Panc1 (cell line): ENCODE data around the gene HABP4. TPM values are rescaled to one million over a fixed set of nuclear protein-coding genes. Genes with fewer than 3 reads are reported as not detected.

Experiments
- ATAC-seq: fragments of 200-7000 bp; cut with Tn5 transposase; 2 replicates; pipeline ENCODE4 v1.9.1; 2020; ENCODE audit warnings: mild to moderate bottlenecking, moderate library complexity
- BruUV-seq: library from RNA; stranded (reverse); fragments of 400-500 nt; replicated peaks from 2 replicates; lab custom pipeline; 2021; lab: Mats Ljungman, UMichigan
- CTCF ChIA-PET: fragments of 300-600 bp; sonication (Branson Sonifier 250); formaldehyde crosslinking; loops from one replicate; lab custom pipeline; 2022; ENCODE audit warnings: antibody characterized with exemption; lab: Charles Lee
- POLR2A ChIA-PET: fragments of 300-600 bp; sonication (Branson Sonifier 250); formaldehyde crosslinking; loops from one replicate; lab custom pipeline; 2022; ENCODE audit warnings: antibody characterized with exemption; lab: Charles Lee
- DNase-seq: peaks from one replicate; pipeline ENCODE4 v3.0.0-alpha.2; 2010; ENCODE audit warnings: low read depth, low spot score
- H3K27ac ChIP-seq: 2 replicates; pipeline ENCODE4 v1.5.1; 2011; ENCODE audit warnings: mild to moderate bottlenecking, low read length, inconsistent platforms
- H3K27me3 ChIP-seq: fragments of 200-500 bp; sonication (Bioruptor generic); 2 replicates; pipeline ENCODE4 v1.6.0; 2014; ENCODE audit warnings: low read length, inconsistent platforms; ENCODE audit not compliant: control insufficient read depth, insufficient read depth
- H3K36me3 ChIP-seq: fragments of 200-500 bp; sonication (Bioruptor generic); 2 replicates; pipeline ENCODE4 v1.5.1; 2014; ENCODE audit warnings: inconsistent platforms, mild to moderate bottlenecking, low read length, moderate library complexity; ENCODE audit not compliant: control insufficient read depth, insufficient read depth
- H3K4me1 ChIP-seq: 2 replicates; pipeline ENCODE4 v1.5.1; 2011; ENCODE audit warnings: inconsistent platforms, mild to moderate bottlenecking, low read length, moderate library complexity; ENCODE audit not compliant: control insufficient read depth, insufficient read depth
- H3K4me3 ChIP-seq, 2 experiments: 2 replicates each; pipeline ENCODE4 v1.5.1; 2011 to 2012; ENCODE audit warnings: low read depth in 2 of 2, low read length in 2 of 2, mild to moderate bottlenecking in 2 of 2, inconsistent platforms in 1 of 2, moderate library complexity in 1 of 2
- H3K9me3 ChIP-seq: fragments of 200-500 bp; sonication (Bioruptor generic); 2 replicates; pipeline ENCODE4 v1.5.1; 2014; ENCODE audit warnings: low read depth, mild to moderate bottlenecking, inconsistent platforms, low read length, moderate library complexity; ENCODE audit not compliant: control insufficient read depth, insufficient read depth
- CTCF ChIP-seq: fragments of 450-650 bp; IDR thresholded peaks from 2 replicates; pipeline ENCODE4 v1.5.1; 2017; ENCODE audit warnings: mild to moderate bottlenecking
- POLR2AphosphoS5 ChIP-seq: IDR thresholded peaks from 2 replicates; pipeline ENCODE4 v1.6.1; 2012; ENCODE audit warnings: mild to moderate bottlenecking, low read depth, low read length, moderate library complexity
- REST ChIP-seq, 2 experiments: IDR thresholded peaks; 2 replicates each; pipeline ENCODE4 v1.6.1; 2011 to 2012; ENCODE audit warnings: low read depth in 2 of 2, control low read depth in 1 of 2, low read length in 1 of 2, mild to moderate bottlenecking in 1 of 2, moderate library complexity in 1 of 2; ENCODE audit not compliant: insufficient read depth in 1 of 2
- SIN3A ChIP-seq: IDR thresholded peaks from 2 replicates; pipeline ENCODE4 v1.6.1; 2012; ENCODE audit warnings: low read depth, mild to moderate bottlenecking, low read length, moderate library complexity, borderline replicate concordance; ENCODE audit not compliant: insufficient read depth
- TCF7L2 ChIP-seq: IDR thresholded peaks from 2 replicates; pipeline ENCODE4 v1.6.1; 2011; ENCODE audit warnings: mild to moderate bottlenecking, low read depth, low read length, inconsistent platforms
- in situ Hi-C: cut with HindIII; loops from 2 replicates; pipeline ENCODE4 v1.10.0; 2016; ENCODE audit warnings: low sequenced_read_pairs, low pct_unique_long_range_greater_than_20kb
- intact Hi-C: fragments of 100-400 bp; cut with micrococcal nuclease; formaldehyde crosslinking; loops from one replicate; pipeline ENCODE4 v1.10.0; 2022; ENCODE audit not compliant: unreplicated experiment
- total RNA-seq: library from RNA; stranded (reverse); gene quantifications from one replicate; pipeline ENCODE4 v1.2.1, GENCODE V29; 2021; ENCODE audit not compliant: unreplicated experiment

The HABP4 gene
- total RNA-seq, 1 experiment from 2014 or later = 32.3 TPM

- POLR2A ChIA-PET = interaction anchor here (0.7 kb wide), 1 partner anchor 208 kb away, joined by 6 read pairs; no protein-coding TSS in a partner anchor
- no peak for DNase-seq
- BruUV-seq = no TSS peak
- Histone ChIP-seq H3K4me3 (no peak overlapping the region), H3K9me3 (no peaks in the 10 kb centered on the region), H3K36me3 (peaks cover 9% of the 10 kb centered on the region), H3K27ac (no peak overlapping the region), H3K27me3 (no peaks in the 10 kb centered on the region), H3K4me1 (no peaks in the 10 kb centered on the region; the same call in 1 of the 2 replicates)
- no peak for TF ChIP-seq POLR2AphosphoS5
- TF ChIP-seq TCF7L2 = no peak
- no peak for TF ChIP-seq SIN3A
- TF ChIP-seq REST (IDR thresholded peaks at IDR 0.05; ENCODE audit: insufficient read depth in 1 of 2, low read depth in 2 of 2, low read length in 1 of 2) = no peak
- no peak for TF ChIP-seq CTCF
- in situ Hi-C loops = no loop called here
- CTCF ChIA-PET = interaction anchor here (0.7 kb wide), 1 partner anchor 155 kb away, joined by 4 read pairs; no protein-coding TSS in a partner anchor
- ATAC-seq = no peak
- intact Hi-C loops = no loop called here
Observed at GRCh38 chr9:96483197-96483596, 33.2 kb downstream of the HABP4 start.

GRCh38 chr9:96483733-96484390 is 33.9 kb downstream of the HABP4 start:
- no peak overlapping the region for H3K4me3 ChIP-seq
- DNase-seq = no peak
- in situ Hi-C loops = no loop called here
- no peak for ATAC-seq
- ChIA-PET CTCF (interaction anchor here (0.7 kb wide), 1 partner anchor 156 kb away, joined by 4 read pairs; no protein-coding TSS in a partner anchor), POLR2A (no interaction called here)
- no peak for TF ChIP-seq POLR2AphosphoS5
- no peaks in the 10 kb centered on the region for H3K9me3 ChIP-seq
- no peaks in the 10 kb centered on the region for H3K27me3 ChIP-seq
- no peak overlapping the region for H3K27ac ChIP-seq
- peaks cover 9% of the 10 kb centered on the region for H3K36me3 ChIP-seq
- no peaks in the 10 kb centered on the region; the same call in 1 of the 2 replicates for H3K4me1 ChIP-seq
- intact Hi-C loops = no loop called here
- BruUV-seq = no TSS peak

- no peak for TF ChIP-seq POLR2AphosphoS5
- peaks cover 11% of the 10 kb centered on the region for H3K36me3 ChIP-seq
- no peak overlapping the region for H3K4me3 ChIP-seq
- BruUV-seq = no TSS peak
- POLR2A ChIA-PET = no interaction called here
- H3K27me3 ChIP-seq = no peaks in the 10 kb centered on the region
- intact Hi-C loops = no loop called here
- H3K27ac ChIP-seq = no peak overlapping the region
- DNase-seq = no peak
- in situ Hi-C loops = no loop called here
- CTCF ChIA-PET = no interaction called here
- H3K9me3 ChIP-seq = no peaks in the 10 kb centered on the region
- no peak for ATAC-seq
- H3K4me1 ChIP-seq = no peaks in the 10 kb centered on the region; the same call in 1 of the 2 replicates
Observed at GRCh38 chr9:96484521-96484931, 34.6 kb downstream of the HABP4 start.
